H9 (cell line): ENCODE measurements around the gene MAPK12. TPM values are rescaled to one million over a fixed set of nuclear protein-coding genes. Genes with fewer than 3 reads are reported as not detected.

ENCODE experiments used
- DNase-seq: peaks from one replicate; pipeline ENCODE4 v3.0.0-alpha.2; 2017
- H2AFZ ChIP-seq: one replicate; pipeline ENCODE4 v1.6.1; 2013; ENCODE audit warnings: mild to moderate bottlenecking, low read length, control low read depth, moderate library complexity
- H2AK5ac ChIP-seq: 2 replicates; pipeline ENCODE4 v1.6.1; 2013; ENCODE audit warnings: low read length, control low read depth, mixed read lengths; ENCODE audit not compliant: insufficient read length
- H2BK120ac ChIP-seq: one replicate; pipeline ENCODE4 v1.6.1; 2013; ENCODE audit warnings: low read depth, mild to moderate bottlenecking, low read length, control low read depth, inconsistent platforms; ENCODE audit not compliant: poor library complexity, severe bottlenecking
- H2BK12ac ChIP-seq: 2 replicates; pipeline ENCODE4 v1.6.1; 2013; ENCODE audit warnings: low read length, control low read depth, mixed read lengths, low read depth; ENCODE audit not compliant: insufficient read length
- H2BK15ac ChIP-seq: 2 replicates; pipeline ENCODE4 v1.6.1; 2013; ENCODE audit warnings: low read depth, low read length, control low read depth
- H2BK20ac ChIP-seq: one replicate; pipeline ENCODE4 v1.6.1; 2013; ENCODE audit warnings: low read depth, mild to moderate bottlenecking, low read length, control low read depth, inconsistent platforms; ENCODE audit not compliant: poor library complexity, severe bottlenecking
- H2BK5ac ChIP-seq: 2 replicates; pipeline ENCODE4 v1.6.1; 2013; ENCODE audit warnings: low read length, control low read depth, mixed read lengths; ENCODE audit not compliant: insufficient read length
- H3K14ac ChIP-seq: 2 replicates; pipeline ENCODE4 v1.6.1; 2013; ENCODE audit warnings: low read length, control low read depth; ENCODE audit not compliant: insufficient read depth
- H3K18ac ChIP-seq: 2 replicates; pipeline ENCODE4 v1.6.1; 2013; ENCODE audit warnings: low read depth, mild to moderate bottlenecking, mixed read lengths, low read length, control low read depth; ENCODE audit not compliant: insufficient read length
- H3K23ac ChIP-seq: 2 replicates; pipeline ENCODE4 v1.6.1; 2013; ENCODE audit warnings: low read length, control low read depth, mixed read lengths, low read depth; ENCODE audit not compliant: insufficient read length
- H3K23me2 ChIP-seq: 2 replicates; pipeline ENCODE4 v1.6.1; 2013; ENCODE audit warnings: low read depth, mild to moderate bottlenecking, mixed read lengths, low read length, control low read depth; ENCODE audit not compliant: insufficient read length, poor library complexity, severe bottlenecking
- H3K27ac ChIP-seq: 2 replicates; pipeline ENCODE4 v1.5.1; 2013; ENCODE audit warnings: low read length, control low read depth, mixed read lengths, low read depth; ENCODE audit not compliant: insufficient read length
- H3K27me3 ChIP-seq: 2 replicates; pipeline ENCODE4 v1.6.1; 2013; ENCODE audit warnings: low read length, control low read depth, inconsistent platforms; ENCODE audit not compliant: insufficient read depth
- H3K4ac ChIP-seq: 2 replicates; pipeline ENCODE4 v1.6.1; 2013; ENCODE audit warnings: low read depth, mild to moderate bottlenecking, control low read depth, inconsistent platforms, low read length, moderate library complexity
- H3K4me1 ChIP-seq: 2 replicates; pipeline ENCODE4 v1.6.1; 2013; ENCODE audit warnings: low read length, control low read depth, inconsistent platforms; ENCODE audit not compliant: insufficient read depth
- H3K4me2 ChIP-seq: 2 replicates; pipeline ENCODE4 v1.6.1; 2013; ENCODE audit warnings: low read length, control low read depth, mixed read lengths; ENCODE audit not compliant: insufficient read length, insufficient read depth
- H3K56ac ChIP-seq: 2 replicates; pipeline ENCODE4 v1.6.1; 2013; ENCODE audit warnings: low read depth, mild to moderate bottlenecking, mixed read lengths, low read length, control low read depth; ENCODE audit not compliant: insufficient read length
- H3K79me1 ChIP-seq: 2 replicates; pipeline ENCODE4 v1.6.1; 2013; ENCODE audit warnings: low read depth, mild to moderate bottlenecking, moderate library complexity, low read length, control low read depth, inconsistent platforms; ENCODE audit not compliant: insufficient read depth, poor library complexity, severe bottlenecking
- H3K79me2 ChIP-seq: 2 replicates; pipeline ENCODE4 v1.6.1; 2013; ENCODE audit warnings: low read length, control low read depth, inconsistent platforms; ENCODE audit not compliant: insufficient read depth
- H3K9ac ChIP-seq: 2 replicates; pipeline ENCODE4 v1.6.1; 2013; ENCODE audit warnings: low read length, control low read depth, mixed read lengths; ENCODE audit not compliant: insufficient read length; ENCODE audit errors: extremely low read depth
- H3K9me3 ChIP-seq: one replicate; pipeline ENCODE4 v1.6.1; 2013; ENCODE audit warnings: low read depth, low read length, inconsistent platforms; ENCODE audit not compliant: control insufficient read depth
- H3T11ph ChIP-seq: one replicate; pipeline ENCODE4 v1.6.1; 2013; ENCODE audit warnings: mild to moderate bottlenecking, low read length, control low read depth, inconsistent platforms
- H4K20me1 ChIP-seq: one replicate; pipeline ENCODE4 v1.6.1; 2013; ENCODE audit not compliant: control insufficient read depth, insufficient read length, insufficient read depth
- H4K5ac ChIP-seq: 2 replicates; pipeline ENCODE4 v1.6.1; 2013; ENCODE audit warnings: low read depth, mild to moderate bottlenecking, mixed read lengths, low read length, control low read depth; ENCODE audit not compliant: insufficient read length
- H4K8ac ChIP-seq: replicated peaks from 2 replicates; pipeline ENCODE4 v1.6.1; 2013; ENCODE audit warnings: low read length, control low read depth, mixed read lengths, low read depth; ENCODE audit not compliant: insufficient read length
- H4K91ac ChIP-seq: 2 replicates; pipeline ENCODE4 v1.6.1; 2013; ENCODE audit warnings: low read depth, mild to moderate bottlenecking, moderate library complexity, mixed read lengths, low read length, control low read depth; ENCODE audit not compliant: insufficient read length
- H3K27ac Mint-ChIP-seq, 3 experiments: 2 replicates in 2 of 3; 3 replicates in 1 of 3; pipeline ENCODE4 v1.8.0; 2020 to 2021; ENCODE audit warnings: mixed read lengths in 3 of 3, mild to moderate bottlenecking in 1 of 3, moderate library complexity in 1 of 3
- H3K27me3 Mint-ChIP-seq: 2 replicates; pipeline ENCODE4 v1.8.0; 2021; ENCODE audit warnings: low read depth, mild to moderate bottlenecking, moderate library complexity, mixed read lengths
- H3K36me3 Mint-ChIP-seq, 3 experiments: 2 replicates in 2 of 3; 3 replicates in 1 of 3; pipeline ENCODE4 v1.8.0; 2020 to 2021; ENCODE audit warnings: low read depth in 3 of 3, mixed read lengths in 3 of 3; ENCODE audit not compliant: insufficient read depth in 1 of 3
- H3K4me1 Mint-ChIP-seq, 2 experiments: 2 replicates each; pipeline ENCODE4 v1.8.0; 2020; ENCODE audit warnings: mixed read lengths in 2 of 2
- H3K4me3 Mint-ChIP-seq, 2 experiments: 2 replicates in 1 of 2; 3 replicates in 1 of 2; pipeline ENCODE4 v1.8.0; 2020 to 2021; ENCODE audit warnings: mild to moderate bottlenecking in 2 of 2, mixed read lengths in 2 of 2, moderate library complexity in 1 of 2
- H3K9me3 Mint-ChIP-seq, 2 experiments: 2 replicates in 1 of 2; 3 replicates in 1 of 2; pipeline ENCODE4 v1.8.0; 2020; ENCODE audit warnings: mild to moderate bottlenecking in 2 of 2, mixed read lengths in 2 of 2, moderate library complexity in 1 of 2
- CTCF ChIP-seq: fragments of 200-600 bp; sonication (generic); conservative IDR thresholded peaks from 3 replicates; pipeline ENCODE4 v1.8.0; 2021; ENCODE audit warnings: antibody characterized with exemption, mild to moderate bottlenecking
- WGBS: extraction: QIAGEN DNeasy Blood & Tissue Kit; methylation state at CpG from one replicate; pipeline ENCODE4 v1.1.7; 2013; ENCODE audit warnings: missing lambda C conversion rate, low lambda C conversion rate, mixed read lengths; ENCODE audit not compliant: insufficient read length; ENCODE audit errors: extremely low coverage; 5-methylcytosine and 5-hydroxymethylcytosine counted together
- total RNA-seq: library from RNA; stranded (reverse); gene quantifications from 2 replicates; pipeline ENCODE4 v1.2.1, GENCODE V29; 2021

The MAPK12 gene
- total RNA-seq, 1 experiment from 2014 or later, result 31.3 TPM

- Histone ChIP-seq H3K56ac (no peak overlapping the region), H3K18ac (no peak overlapping the region), H3K4ac (no peak overlapping the region), H4K20me1 (no peaks in the 10 kb centered on the region), H2BK5ac (no peak overlapping the region), H2AFZ (no peak overlapping the region), H2BK20ac (no peak overlapping the region), H3K4me1 (no peaks in the 10 kb centered on the region), H3K4me2 (no peak overlapping the region), H4K5ac (no peak overlapping the region), H3K27me3 (no peaks in the 10 kb centered on the region), H3T11ph (no peak overlapping the region), H3K9ac (no peak overlapping the region), H2BK12ac (no peak overlapping the region), H3K23ac (no peak overlapping the region), H2AK5ac (no peak overlapping the region), H3K9me3 (no peaks in the 10 kb centered on the region), H2BK120ac (no peak overlapping the region), H3K14ac (no peak overlapping the region), H3K27ac (no peak overlapping the region), H3K23me2 (peaks cover 3% of the 10 kb centered on the region), H4K8ac (no peak overlapping the region), H3K79me2 (no peaks in the 10 kb centered on the region), H3K79me1 (no peaks in the 10 kb centered on the region), H2BK15ac (no peak overlapping the region), H4K91ac (no peak overlapping the region)
- no peak for DNase-seq
- no peak overlapping the region; a peak in 1 of 5 replicates for H3K4me3 Mint-ChIP-seq
- no peak overlapping the region for H3K27ac Mint-ChIP-seq
- no peaks in the 10 kb centered on the region for H3K27me3 Mint-ChIP-seq
- H3K36me3 Mint-ChIP-seq, result peaks cover 14 to 44% (median 40%) of the 10 kb centered on the region in 3 experiments
- no peak for TF ChIP-seq CTCF
- no peaks in the 10 kb centered on the region for H3K4me1 Mint-ChIP-seq
- H3K9me3 Mint-ChIP-seq, result no peaks in the 10 kb centered on the region; a peak in 1 of 5 replicates
- WGBS, result no CpG with 5 or more reads among the region's 34 CpGs
These were observed 24.2 kb upstream of the MAPK12 start for GRCh38 chr22:50285568-50286229.
